Measurements from ENCODE around the gene RCAN3.

The RCAN3 gene

DNA sequence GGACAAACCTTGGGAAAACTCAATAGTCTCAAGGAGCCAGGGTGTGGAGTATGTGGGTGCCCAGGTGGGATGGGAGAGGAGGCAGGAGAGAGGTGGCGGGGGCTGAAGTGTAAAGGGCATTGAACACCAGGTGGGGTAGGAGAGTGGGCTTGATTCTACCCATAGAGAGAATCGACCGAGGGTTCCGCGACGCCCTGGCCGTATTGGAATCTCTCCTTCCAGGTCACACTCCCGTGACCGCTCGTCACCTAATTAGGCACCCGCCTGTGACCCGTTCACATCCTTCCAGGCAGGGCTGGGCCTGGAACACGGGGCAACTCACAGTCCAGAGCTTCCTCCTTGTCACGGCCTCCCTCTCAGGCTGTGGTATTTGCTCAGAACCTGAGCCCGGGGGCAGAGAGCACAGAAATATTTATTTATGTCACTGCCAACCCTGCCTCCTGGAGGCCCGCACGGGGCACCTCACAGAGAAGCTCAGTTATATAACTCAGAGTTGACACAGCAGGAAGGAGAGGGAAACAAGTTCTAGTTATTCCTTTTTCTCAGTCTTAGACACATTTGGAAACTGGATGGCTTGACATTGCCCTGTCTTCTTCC is 65.3 kb downstream of the RCAN3 start:
- FAIRE-seq, result no peak
- TF ChIP-seq, protein P1, sequence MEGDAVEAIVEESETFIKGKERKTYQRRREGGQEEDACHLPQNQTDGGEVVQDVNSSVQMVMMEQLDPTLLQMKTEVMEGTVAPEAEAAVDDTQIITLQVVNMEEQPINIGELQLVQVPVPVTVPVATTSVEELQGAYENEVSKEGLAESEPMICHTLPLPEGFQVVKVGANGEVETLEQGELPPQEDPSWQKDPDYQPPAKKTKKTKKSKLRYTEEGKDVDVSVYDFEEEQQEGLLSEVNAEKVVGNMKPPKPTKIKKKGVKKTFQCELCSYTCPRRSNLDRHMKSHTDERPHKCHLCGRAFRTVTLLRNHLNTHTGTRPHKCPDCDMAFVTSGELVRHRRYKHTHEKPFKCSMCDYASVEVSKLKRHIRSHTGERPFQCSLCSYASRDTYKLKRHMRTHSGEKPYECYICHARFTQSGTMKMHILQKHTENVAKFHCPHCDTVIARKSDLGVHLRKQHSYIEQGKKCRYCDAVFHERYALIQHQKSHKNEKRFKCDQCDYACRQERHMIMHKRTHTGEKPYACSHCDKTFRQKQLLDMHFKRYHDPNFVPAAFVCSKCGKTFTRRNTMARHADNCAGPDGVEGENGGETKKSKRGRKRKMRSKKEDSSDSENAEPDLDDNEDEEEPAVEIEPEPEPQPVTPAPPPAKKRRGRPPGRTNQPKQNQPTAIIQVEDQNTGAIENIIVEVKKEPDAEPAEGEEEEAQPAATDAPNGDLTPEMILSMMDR (IDR thresholded peaks at IDR 0.05; ENCODE audit: insufficient read depth, missing control alignments), result no peak

DNA sequence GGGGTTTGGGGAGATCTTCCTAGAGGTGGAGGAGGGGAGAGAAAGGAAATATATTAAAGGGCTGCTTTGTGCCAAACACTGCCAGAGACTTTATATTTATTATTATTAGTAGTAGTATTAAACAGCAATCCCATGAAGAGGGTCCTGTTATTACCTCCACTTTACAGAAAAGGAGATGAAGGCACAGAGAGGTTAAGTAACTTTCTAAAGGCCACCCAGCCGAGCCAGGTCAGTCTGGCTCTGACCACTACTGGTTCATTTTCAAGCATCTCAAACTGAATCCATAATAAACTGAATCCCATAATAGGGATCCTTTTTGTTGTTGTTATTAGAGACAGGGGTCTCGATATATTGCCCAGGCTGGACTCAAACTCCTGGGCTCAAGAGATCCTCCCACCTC is 65.8 kb downstream of the RCAN3 start:
- FAIRE-seq, result no peak

More for the DNA sequence above, 65.3 kb downstream of the RCAN3 start:
- no peak for DNase-seq (ENCODE audit: insufficient read length, low spot score)

DNA sequence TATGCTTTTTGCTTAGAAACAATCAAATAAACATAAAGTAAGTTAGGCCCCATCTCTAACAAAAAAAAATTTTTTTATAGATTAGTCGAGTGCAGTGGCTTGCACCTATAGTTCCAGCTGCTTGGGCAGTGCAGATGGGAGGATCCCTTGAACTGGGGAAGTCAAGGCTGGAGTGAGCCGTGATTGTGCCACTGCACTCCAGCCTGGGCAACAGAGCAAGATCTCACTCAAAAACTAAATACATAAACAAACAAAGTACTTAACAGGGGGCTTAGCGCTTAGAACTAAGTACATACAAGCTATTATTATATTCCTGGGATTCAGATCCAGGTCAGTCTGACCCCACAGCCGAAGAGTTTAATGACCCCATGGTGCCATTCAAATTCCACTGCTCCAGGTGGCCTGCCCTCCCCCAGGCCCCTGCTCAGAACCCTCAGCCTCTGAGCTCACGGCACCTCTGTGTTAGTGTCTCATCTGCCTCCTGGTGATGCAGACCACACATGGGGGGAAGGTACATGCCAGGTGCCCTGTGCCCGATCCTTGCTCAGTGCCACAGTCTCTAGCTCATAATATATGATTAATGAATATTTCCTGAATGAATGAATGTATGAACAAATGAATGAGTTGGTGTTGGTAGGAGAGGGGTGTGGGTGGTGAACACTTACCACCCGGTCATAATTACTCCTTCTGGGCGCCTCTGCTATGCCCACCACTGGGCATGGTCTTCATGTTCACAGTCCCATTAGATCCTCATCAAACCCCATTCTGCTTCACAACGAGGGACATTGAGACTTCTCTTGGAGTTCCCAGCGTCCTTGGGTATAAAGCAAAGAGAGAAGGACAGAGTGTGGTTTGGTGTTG is 67.9 kb downstream of the RCAN3 start:
- DNase-seq (ENCODE audit: insufficient read length, low spot score), result no peak

More for the DNA sequence above, 65.8 kb downstream of the RCAN3 start:
- no peak for DNase-seq (ENCODE audit: insufficient read length, low spot score)
- TF ChIP-seq, protein P1 (IDR thresholded peaks at IDR 0.05; ENCODE audit: insufficient read depth, missing control alignments), result no peak

DNA sequence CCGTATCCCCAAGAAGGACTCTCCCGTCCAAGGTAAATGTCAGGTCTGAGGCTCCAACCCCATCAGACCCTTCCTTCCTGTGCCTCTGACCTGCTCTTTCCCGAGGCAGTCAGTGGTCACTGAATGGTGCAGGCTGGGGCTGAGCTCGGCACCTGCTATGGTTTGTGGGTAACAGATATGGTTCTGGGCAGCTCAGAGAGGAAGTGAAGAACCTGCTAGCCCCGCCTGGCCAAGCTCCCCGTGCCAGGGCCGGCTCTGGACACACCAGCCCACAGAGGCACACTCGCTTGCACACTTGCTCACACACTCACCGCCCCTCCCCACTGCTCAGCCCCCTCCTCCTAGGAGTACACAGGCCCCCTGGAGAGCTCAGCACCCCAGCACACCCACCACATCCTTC is 69.7 kb downstream of the RCAN3 start:
- TF ChIP-seq, protein P1 (IDR thresholded peaks at IDR 0.05; ENCODE audit: insufficient read depth, missing control alignments), result no peak
- DNase-seq (ENCODE audit: insufficient read length, low spot score), result no peak
- FAIRE-seq, result no peak

More for the DNA sequence above, 67.9 kb downstream of the RCAN3 start:
- FAIRE-seq, result no peak
- TF ChIP-seq, protein P1 (IDR thresholded peaks at IDR 0.05; ENCODE audit: insufficient read depth, missing control alignments), result no peak

DNA sequence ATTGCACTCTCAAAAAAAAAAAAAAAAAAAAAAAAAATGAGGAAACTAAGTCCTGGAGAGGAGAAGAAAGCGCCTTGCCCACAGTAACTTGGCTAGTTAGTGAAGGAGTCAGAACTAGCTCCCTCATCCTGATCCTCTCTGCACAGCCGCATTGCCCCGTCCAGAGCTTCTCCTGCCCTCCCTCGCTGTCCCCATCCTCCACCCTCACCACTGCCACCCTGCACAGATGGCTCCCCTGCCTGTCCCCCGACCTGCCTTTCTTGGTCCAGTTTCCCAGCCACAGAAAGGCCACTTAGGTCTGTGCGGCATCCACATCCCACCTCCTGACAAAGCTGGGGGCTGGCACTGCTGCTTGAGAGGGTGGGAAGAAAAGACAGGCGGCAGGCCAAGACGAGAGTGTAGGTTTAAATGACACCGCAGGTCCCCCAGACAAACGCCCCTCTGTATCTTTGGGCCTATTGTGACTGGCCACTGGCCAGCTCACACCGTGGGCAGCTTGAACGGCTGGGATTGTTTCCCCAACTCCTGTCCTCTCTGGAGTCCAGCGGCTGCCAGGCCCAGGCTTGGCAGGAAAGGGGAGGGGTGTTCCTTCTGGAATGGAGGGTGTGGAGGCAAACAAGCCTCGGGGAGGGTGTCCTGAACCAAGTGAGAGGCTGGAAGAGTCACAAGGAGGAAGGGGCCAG is 73.4 kb downstream of the RCAN3 start:
- no peak for DNase-seq (ENCODE audit: insufficient read length, low spot score)
- no peak for FAIRE-seq
- TF ChIP-seq, protein P1 (IDR thresholded peaks at IDR 0.05; ENCODE audit: insufficient read depth, missing control alignments), result no peak

DNA sequence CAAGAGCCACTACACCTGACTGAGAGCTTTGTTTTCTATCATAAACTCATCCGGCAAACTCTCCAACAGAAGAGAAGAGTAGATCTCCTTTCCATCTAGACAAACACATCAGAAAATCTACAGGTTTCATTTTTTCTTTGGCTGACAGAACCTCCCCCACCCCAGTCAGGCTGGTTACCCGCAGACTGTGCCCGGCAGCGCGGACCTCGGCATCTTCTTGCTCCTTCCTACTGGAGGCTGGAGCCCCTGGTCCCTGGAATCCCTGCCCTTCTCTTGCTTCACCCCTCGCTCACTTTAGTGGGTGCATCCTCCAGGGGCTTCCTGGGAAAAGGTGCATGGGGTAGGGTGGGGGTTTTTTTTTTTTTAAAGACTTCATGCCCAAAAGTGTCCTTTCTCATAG is 76.2 kb downstream of the RCAN3 start:
- no peak for FAIRE-seq
- no peak for DNase-seq (ENCODE audit: insufficient read length, low spot score)
- TF ChIP-seq, protein P1 (IDR thresholded peaks at IDR 0.05; ENCODE audit: insufficient read depth, missing control alignments), result no peak

All from D721Med (cell line).